A549 (cell line): ENCODE data around the gene TOGARAM2.

Experiments used
- KDM5A ChIP-seq: fragments of 200-600 bp; sonication (generic); IDR thresholded peaks from 2 replicates; pipeline ENCODE4 v1.6.1; 2016; ENCODE audit warnings: antibody characterized with exemption, mild to moderate bottlenecking
- RARB ChIP-seq: fragments of 250-450 bp; sonication (Bioruptor Pico); IDR thresholded peaks from 2 replicates; pipeline ENCODE4 v1.8.0; 2021; ENCODE audit warnings: mild to moderate bottlenecking, moderate library complexity
- RCOR1 ChIP-seq: fragments of 150-350 bp; IDR thresholded peaks from 2 replicates; pipeline ENCODE4 v1.6.1; 2014; ENCODE audit warnings: antibody characterized with exemption, low read length, low read depth
- TF ChIP-seq, protein P1 (sequence below): fragments of >200 bp; sonication (Bioruptor Twin); formaldehyde crosslinking; IDR thresholded peaks from 3 replicates; pipeline ENCODE4 v1.5.1; 2016

DNA sequence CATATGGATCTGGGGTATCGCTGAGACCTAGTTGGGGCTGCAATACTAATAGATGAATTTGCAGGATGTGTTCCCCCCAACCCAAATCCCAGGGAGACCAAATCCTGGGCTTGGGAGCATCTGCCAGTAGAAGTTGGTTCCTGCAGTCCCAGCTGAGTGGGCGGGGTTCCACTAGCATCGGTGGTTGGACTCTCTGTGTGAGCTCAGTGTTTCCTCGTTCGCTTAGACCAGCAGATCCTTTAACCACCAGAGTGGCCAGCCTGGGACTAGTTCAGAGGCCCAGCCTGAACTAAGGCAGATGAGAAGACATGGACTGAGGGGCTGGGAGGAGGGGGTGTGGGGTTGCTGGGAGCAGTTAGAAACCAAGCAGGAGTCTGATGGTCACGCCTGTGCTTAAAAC, 52.6 kb downstream of the TOGARAM2 start:
- TF ChIP-seq RARB (CRISPR knock-in tag) (no peak), RCOR1 (no peak), KDM5A (no peak)
- TF ChIP-seq, protein P1, sequence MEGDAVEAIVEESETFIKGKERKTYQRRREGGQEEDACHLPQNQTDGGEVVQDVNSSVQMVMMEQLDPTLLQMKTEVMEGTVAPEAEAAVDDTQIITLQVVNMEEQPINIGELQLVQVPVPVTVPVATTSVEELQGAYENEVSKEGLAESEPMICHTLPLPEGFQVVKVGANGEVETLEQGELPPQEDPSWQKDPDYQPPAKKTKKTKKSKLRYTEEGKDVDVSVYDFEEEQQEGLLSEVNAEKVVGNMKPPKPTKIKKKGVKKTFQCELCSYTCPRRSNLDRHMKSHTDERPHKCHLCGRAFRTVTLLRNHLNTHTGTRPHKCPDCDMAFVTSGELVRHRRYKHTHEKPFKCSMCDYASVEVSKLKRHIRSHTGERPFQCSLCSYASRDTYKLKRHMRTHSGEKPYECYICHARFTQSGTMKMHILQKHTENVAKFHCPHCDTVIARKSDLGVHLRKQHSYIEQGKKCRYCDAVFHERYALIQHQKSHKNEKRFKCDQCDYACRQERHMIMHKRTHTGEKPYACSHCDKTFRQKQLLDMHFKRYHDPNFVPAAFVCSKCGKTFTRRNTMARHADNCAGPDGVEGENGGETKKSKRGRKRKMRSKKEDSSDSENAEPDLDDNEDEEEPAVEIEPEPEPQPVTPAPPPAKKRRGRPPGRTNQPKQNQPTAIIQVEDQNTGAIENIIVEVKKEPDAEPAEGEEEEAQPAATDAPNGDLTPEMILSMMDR: no peak
